ENCODE data around the gene FAM237B.

DNA sequence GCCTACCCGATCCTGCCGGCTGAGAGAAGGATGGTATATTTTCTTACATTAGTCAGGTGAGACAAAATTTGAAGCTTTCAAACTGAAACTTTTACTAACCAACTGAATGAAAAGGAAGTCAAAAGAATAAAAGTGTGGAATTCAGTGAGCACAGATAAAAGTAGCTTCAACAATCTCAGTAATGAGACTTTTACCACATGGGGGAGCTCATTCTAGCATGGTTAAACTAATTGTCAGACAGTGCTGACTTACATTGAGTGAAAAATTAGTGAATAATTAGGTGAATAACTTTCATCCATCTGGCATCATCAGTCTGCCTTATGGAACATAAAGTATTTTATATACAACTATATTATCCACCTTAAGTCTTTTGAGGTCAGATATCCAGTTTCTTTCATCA lies 8.4 kb downstream of the FAM237B start:
- TF ChIP-seq POLR2A (IDR thresholded peaks at IDR 0.05; ENCODE audit: low read depth, low read length) (no peak), TAF1 (IDR thresholded peaks at IDR 0.05; ENCODE audit: borderline replicate concordance, low read depth, low read length) (no peak)
